Vagina (tissue), 2 donors: ENCODE results near the gene GALNT11. TPM values are rescaled to one million over a fixed set of nuclear protein-coding genes. Genes with fewer than 3 reads are reported as not detected.

Experiments used
- DNase-seq, 2 donors: peaks; one replicate each; pipeline ENCODE4 v3.0.0-alpha.2; 2017; ENCODE audit errors: extremely low spot score in 2 of 2
- H3K27ac ChIP-seq: fragments of 200-600 bp; sonication (generic); one replicate; pipeline ENCODE4 v1.5.1; 2019
- H3K27me3 ChIP-seq: fragments of 200-600 bp; sonication (generic); one replicate; pipeline ENCODE4 v1.5.1; 2019
- H3K36me3 ChIP-seq, 2 donors: fragments of 200-600 bp; sonication (generic); one replicate each; pipeline ENCODE4 v1.5.1; 2017 to 2019
- H3K4me1 ChIP-seq: fragments of 200-600 bp; sonication (generic); one replicate; pipeline ENCODE4 v1.5.1; 2019
- H3K4me3 ChIP-seq, 2 donors: fragments of 200-600 bp; sonication (generic); 1 replicate in 1 of 2; 2 replicates in 1 of 2; pipeline ENCODE4 v1.5.1; 2016 to 2019
- H3K9me3 ChIP-seq: fragments of 200-600 bp; sonication (generic); one replicate; pipeline ENCODE4 v1.5.1; 2019
- CTCF ChIP-seq, 3 experiments: fragments of 450-650 bp in 2 of 3; fragments of 200-600 bp in 1 of 3; sonication (generic) in 1 of 3; IDR thresholded peaks; one replicate each; pipeline ENCODE4 v1.5.1; 2017 to 2019; ENCODE audit warnings: antibody characterized with exemption in 3 of 3, mild to moderate bottlenecking in 2 of 3, moderate library complexity in 2 of 3
- POLR2A ChIP-seq, 2 donors: fragments of 450-650 bp; IDR thresholded peaks; one replicate each; pipeline ENCODE4 v1.6.1; 2017; ENCODE audit warnings: antibody characterized with exemption in 2 of 2, mild to moderate bottlenecking in 2 of 2, moderate library complexity in 2 of 2
- POLR2AphosphoS5 ChIP-seq, 2 donors: sonication (generic); formaldehyde crosslinking; IDR thresholded peaks; one replicate each; pipeline ENCODE4 v1.9.0; 2017; ENCODE audit warnings: antibody characterized with exemption in 2 of 2, mild to moderate bottlenecking in 2 of 2, low read depth in 1 of 2; ENCODE audit not compliant: insufficient read depth in 1 of 2
- intact Hi-C: fragments of 100-400 bp; cut with DNase I; formaldehyde crosslinking; loops from one replicate; pipeline ENCODE4 v1.15.1; 2023
- total RNA-seq: library from RNA; depleted of rRNA; stranded (reverse); fragments of >200 nt; gene quantifications from one replicate; pipeline ENCODE4 v1.2.3, GENCODE V29; 2016

Gene GALNT11
- total RNA-seq, 1 donor from 2014 or later: 46.9 TPM

GRCh38 chr7:152097330-152097729 is 71.9 kb downstream of the GALNT11 start:
- Histone ChIP-seq H3K4me1 (no peaks in the 10 kb centered on the region), H3K27ac (no peak overlapping the region), H3K27me3 (no peaks in the 10 kb centered on the region), H3K4me3 (no peak overlapping the region), H3K36me3 (peaks cover 0 to 15% of the 10 kb centered on the region in 2 donors), H3K9me3 (no peaks in the 10 kb centered on the region)
- intact Hi-C loops: no loop called here
- TF ChIP-seq CTCF (IDR thresholded peaks at IDR 0.05): no peak
- TF ChIP-seq POLR2A (IDR thresholded peaks at IDR 0.05): no peak
- no peak for TF ChIP-seq POLR2AphosphoS5 (IDR thresholded peaks at IDR 0.05; ENCODE audit: insufficient read depth in 1 of 2, low read depth in 1 of 2)
- no peak for DNase-seq

- no peak overlapping the region for H3K27ac ChIP-seq
- no peak overlapping the region for H3K4me3 ChIP-seq
- no peaks in the 10 kb centered on the region for H3K4me1 ChIP-seq
- no peaks in the 10 kb centered on the region for H3K27me3 ChIP-seq
- no peak for DNase-seq
- H3K36me3 ChIP-seq: peaks cover 0 to 22% of the 10 kb centered on the region in 2 donors
- intact Hi-C loops: no loop called here
- H3K9me3 ChIP-seq: no peaks in the 10 kb centered on the region
- no peak for TF ChIP-seq CTCF (IDR thresholded peaks at IDR 0.05)
- no peak for TF ChIP-seq POLR2A (IDR thresholded peaks at IDR 0.05)
- TF ChIP-seq POLR2AphosphoS5 (IDR thresholded peaks at IDR 0.05; ENCODE audit: insufficient read depth in 1 of 2, low read depth in 1 of 2): no peak
Observed at GRCh38 chr7:152103066-152103465, 77.6 kb downstream of the GALNT11 start.

GRCh38 chr7:152103691-152104090 is 78.2 kb downstream of the GALNT11 start:
- Histone ChIP-seq H3K27ac (no peak overlapping the region), H3K4me1 (no peaks in the 10 kb centered on the region), H3K36me3 (peaks cover 0 to 22% of the 10 kb centered on the region in 2 donors), H3K4me3 (no peak overlapping the region), H3K27me3 (no peaks in the 10 kb centered on the region), H3K9me3 (no peaks in the 10 kb centered on the region)
- no peak for TF ChIP-seq CTCF (IDR thresholded peaks at IDR 0.05)
- no peak for TF ChIP-seq POLR2AphosphoS5 (IDR thresholded peaks at IDR 0.05; ENCODE audit: insufficient read depth in 1 of 2, low read depth in 1 of 2)
- TF ChIP-seq POLR2A (IDR thresholded peaks at IDR 0.05): no peak
- intact Hi-C loops: no loop called here
- no peak for DNase-seq

- no peaks in the 10 kb centered on the region for H3K27me3 ChIP-seq
- H3K9me3 ChIP-seq: no peaks in the 10 kb centered on the region
- no peaks in the 10 kb centered on the region for H3K4me1 ChIP-seq
- no peak overlapping the region for H3K27ac ChIP-seq
- no peak overlapping the region for H3K4me3 ChIP-seq
- peaks cover 0 to 22% of the 10 kb centered on the region in 2 donors for H3K36me3 ChIP-seq
- intact Hi-C loops: no loop called here
- DNase-seq: no peak
- no peak for TF ChIP-seq POLR2AphosphoS5 (IDR thresholded peaks at IDR 0.05; ENCODE audit: insufficient read depth in 1 of 2, low read depth in 1 of 2)
- TF ChIP-seq CTCF (IDR thresholded peaks at IDR 0.05): no peak
- no peak for TF ChIP-seq POLR2A (IDR thresholded peaks at IDR 0.05)
Observed at GRCh38 chr7:152105205-152105604, 79.7 kb downstream of the GALNT11 start.

GRCh38 chr7:152106990-152107389 is 81.5 kb downstream of the GALNT11 start:
- Histone ChIP-seq H3K36me3 (peaks cover 0 to 18% of the 10 kb centered on the region in 2 donors), H3K27me3 (no peaks in the 10 kb centered on the region), H3K27ac (no peak overlapping the region), H3K4me1 (no peaks in the 10 kb centered on the region), H3K9me3 (no peaks in the 10 kb centered on the region), H3K4me3 (no peak overlapping the region)
- DNase-seq: no peak
- TF ChIP-seq CTCF (IDR thresholded peaks at IDR 0.05): no peak
- no peak for TF ChIP-seq POLR2A (IDR thresholded peaks at IDR 0.05)
- TF ChIP-seq POLR2AphosphoS5 (IDR thresholded peaks at IDR 0.05; ENCODE audit: insufficient read depth in 1 of 2, low read depth in 1 of 2): no peak
- intact Hi-C loops: no loop called here
